ENCODE results near the gene NID1.
"Not testable (repeated sequence)": the region's sequence is repeated elsewhere in the genome, so short reads cannot be mapped to it uniquely, and the experiment has no call there.

NID1 gene

GRCh38 chr1:236024641-236025040 lies 40.2 kb downstream of the NID1 start:
- DNase-seq, result no peak

DNA sequence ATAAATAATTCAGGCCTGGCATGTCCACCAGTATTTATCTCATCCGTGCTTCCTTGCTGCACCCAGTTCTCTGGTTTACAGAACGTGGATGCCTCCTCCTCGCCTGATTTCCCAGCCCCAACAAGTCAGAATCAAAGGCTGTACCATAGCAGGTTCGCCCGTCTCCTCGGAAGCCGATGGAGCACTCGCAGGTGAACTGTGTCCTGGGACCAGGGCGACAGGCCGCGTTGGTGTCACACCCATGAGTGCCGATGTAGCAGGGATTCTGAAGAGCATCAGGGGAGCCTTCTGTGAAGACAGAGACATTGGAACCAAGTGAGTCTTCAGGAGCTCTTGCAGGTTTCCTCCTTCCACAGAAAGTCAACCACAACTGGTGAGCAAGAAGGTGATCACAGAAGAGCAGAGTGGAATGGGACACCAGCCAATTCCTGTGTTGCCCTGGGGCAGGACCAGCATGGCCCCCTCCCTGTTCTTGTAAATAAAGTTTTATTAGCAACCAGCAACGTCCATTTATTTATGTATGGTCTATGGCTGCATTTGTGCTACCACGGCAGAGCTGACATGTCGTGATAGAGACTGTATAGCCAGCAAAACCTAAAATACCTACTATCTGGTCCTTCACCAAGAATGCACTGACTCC lies 40.8 kb downstream of the NID1 start:
- DNase-seq, result no peak

- DNase-seq, result no peak
Observed at GRCh38 chr1:236021424-236022135, 43.3 kb downstream of the NID1 start.

DNA sequence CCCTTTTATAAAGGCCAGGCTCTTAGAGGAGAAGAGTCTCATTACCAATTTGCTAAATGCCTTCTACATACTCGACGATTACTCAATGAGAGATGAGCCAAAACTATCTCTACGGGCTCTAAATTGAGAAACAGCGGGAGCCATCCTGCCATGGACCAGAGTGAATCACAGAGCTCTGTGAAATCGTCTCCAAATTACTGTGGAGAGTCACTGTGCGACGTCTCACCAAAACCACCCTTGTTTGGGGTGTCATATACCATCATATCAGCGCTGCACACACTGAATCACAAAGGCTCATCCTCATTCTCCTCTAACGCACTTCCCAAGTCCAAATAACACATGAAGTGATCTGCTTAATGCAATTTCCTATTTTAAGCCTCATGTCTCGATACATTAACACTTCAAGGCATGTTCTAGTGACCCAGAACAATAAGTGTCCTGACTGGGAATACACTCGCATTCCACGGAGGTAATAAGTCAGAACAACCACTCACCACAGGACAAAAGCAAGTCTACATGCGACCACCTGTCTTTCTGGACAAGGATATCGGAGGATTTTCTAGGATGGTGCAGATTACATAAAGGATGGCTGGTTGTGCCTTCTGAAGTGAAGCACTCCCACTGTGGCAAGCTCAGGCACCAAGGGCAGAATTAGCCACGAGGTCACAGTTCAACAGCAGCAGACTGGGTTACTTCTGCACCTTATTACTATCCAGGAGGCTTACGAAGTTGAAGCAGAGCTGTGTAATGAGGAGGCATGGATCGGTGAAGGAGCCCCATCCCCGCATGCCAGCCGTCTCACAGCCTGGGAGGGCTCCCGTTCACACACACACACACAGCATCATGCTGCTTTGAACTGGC lies 44.3 kb downstream of the NID1 start:
- no peak for DNase-seq

DNA sequence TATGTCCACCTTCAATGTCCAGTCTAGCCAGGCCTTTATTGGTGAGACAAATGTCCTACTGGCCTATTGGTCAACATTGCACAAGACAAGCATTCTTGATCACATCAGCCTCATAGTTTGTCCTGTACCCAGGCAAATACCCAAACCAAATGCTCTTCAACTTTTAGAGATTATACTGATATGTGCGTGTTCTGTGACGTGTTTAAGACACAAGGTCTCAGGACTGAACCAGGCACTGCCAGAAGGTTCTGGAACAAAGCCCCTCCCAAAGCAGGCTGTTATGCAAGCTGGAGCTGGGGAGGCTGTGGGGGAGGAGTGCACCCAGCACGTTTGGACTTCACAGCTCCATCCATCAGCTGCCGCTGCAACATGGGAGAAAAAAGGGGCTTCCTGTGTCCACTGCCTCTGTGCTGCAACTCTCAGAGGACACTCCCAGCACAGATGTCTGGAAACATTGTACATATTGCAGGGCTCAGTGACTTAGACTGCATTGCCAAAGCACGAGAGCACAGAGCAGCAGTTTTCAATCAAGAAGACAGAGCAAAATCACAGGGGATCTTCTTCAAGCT lies 45.9 kb downstream of the NID1 start:
- no peak for DNase-seq

GRCh38 chr1:236016782-236017400 lies 48.0 kb downstream of the NID1 start:
- no peak for DNase-seq

DNA sequence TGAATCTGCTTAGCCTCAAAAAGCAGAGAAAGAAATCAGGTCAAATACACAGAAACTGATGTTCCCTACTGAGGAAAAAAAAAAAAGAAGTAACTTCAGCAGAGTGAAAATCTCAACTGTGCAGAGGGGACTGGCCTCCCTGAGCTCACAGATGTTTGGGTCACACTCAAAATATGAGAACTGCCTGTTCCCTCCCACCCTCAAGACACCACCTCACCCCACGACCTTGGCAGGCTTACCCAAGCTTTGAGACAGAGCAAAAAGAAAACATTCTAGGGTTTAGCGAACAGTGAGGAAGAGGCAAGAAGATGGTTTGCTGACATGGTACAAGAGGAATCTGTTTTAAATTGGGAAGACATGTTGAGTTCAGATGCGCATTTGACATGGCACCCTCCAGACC lies 48.8 kb downstream of the NID1 start:
- DNase-seq, result no peak

DNA sequence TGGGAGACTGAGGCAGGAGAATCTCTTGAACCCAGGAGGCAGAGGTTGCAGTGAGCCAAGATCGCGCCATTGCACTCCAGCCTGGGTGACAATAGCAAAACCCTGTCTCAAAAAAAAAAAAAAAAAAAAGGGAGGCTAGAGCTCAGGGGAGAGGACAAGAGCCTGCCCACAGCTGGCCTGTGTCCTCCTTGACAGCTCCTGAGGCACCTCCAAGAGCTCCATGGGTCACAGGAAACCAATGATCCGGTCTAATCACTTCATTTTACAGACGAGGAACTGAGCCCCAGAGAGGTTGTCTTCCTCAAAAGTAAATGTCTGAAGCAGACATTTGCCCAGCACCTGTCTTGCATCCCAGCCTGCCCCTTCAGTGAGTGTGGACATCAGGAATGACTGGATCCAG lies 49.4 kb downstream of the NID1 start:
- DNase-seq, result no peak

DNA sequence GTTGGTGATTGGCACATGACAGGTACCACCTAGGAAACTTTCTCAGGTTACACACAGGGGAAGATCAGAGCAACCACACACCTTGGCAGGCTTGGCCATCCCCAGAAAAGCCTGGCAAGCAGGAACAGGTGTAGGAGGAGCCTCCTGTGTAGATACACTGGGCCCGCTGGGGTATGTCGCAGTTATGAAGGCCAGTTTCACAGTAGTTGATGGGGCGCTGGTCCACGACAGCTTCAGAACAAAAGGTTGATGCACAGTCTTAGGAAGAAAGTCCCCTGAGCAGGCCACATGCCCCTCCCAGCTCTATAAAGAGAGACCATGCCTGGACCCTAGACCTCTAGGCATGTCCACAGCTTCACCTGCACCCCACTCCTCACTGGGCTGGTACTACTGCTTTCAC lies 51.6 kb downstream of the NID1 start:
- no peak for DNase-seq

GRCh38 chr1:236011641-236012040 lies 53.2 kb downstream of the NID1 start:
- DNase-seq, result no peak

DNA sequence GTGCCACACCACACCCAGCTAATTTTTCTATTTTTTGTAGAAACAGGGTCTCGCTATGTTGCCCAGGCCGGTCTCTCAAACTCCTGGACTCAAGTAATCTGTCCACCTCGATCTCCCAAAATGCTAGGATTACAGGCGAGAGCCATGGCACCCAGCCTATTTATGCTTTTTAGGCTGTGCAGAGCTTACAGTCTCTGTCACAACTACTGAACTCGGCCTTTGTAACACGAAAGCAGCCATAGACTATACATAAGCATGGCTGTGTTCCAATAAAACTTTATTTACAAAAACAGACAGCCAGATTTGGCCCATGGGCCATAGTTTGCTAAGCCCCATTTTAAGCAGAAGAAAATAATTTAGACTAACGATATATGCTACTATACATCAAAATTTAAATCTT lies 54.4 kb downstream of the NID1 start:
- no peak for DNase-seq

- DNase-seq, result no peak
Observed at GRCh38 chr1:236009857-236010256, 55.0 kb downstream of the NID1 start.

DNA sequence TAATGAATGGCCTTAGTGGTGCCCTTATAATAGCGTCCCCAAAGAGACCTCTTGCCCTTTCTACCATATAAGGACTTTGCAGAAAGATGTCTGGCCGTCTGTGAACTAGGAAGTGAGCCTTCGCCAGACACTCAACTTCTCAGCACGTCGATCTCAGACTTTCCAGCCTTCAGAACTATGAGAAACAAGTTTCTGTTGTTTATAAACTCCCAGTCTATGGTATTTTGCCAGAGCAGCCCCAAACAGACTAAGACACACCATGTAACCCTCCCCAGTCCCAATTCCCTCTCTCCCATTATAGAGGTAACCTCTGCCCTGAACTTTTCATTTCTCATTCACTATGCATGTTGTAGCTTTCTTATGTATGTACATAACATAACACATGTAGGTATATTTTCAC lies 55.7 kb downstream of the NID1 start:
- no peak for DNase-seq

DNA sequence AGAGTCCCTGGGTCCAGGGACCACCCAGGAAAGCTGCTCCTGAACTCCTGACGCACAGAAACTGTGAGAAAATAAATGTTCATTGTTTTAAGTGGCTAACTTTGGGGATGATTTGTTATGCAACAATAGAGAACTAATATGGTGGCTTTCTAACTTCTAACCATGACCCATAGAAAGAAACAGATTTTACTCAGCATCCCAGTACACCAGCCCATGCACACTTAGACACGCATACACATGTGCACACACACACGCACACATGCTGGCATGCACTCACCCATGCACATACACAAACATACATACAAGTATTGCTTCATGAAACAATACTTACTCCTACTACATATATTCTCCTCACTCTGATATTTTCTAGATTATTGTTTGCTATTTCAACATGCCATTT lies 57.1 kb downstream of the NID1 start:
- DNase-seq, result no peak

GRCh38 chr1:236003058-236003457 lies 61.8 kb downstream of the NID1 start:
- DNase-seq, result not testable (repeated sequence)

DNA sequence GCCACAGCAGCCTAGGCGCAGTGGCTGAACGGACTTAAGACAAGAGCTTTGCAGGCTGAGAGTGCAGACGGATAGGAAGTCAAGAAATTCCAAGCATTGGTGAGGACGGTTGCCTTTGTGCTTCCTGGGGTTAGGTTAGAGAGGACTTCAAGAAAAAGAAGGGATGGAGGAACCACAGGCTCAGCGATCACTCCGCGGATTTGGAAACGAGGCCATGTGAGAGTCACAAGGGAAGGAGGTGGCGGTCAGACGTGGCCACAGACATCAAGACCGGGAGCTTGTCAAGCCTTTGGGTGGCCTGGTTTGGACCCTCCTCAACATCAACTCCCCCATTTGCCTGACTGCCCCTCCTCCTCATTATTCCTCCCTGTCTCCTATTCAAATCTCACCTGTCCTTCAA lies 62.3 kb downstream of the NID1 start:
- no peak for DNase-seq

- no peak for DNase-seq
Observed at GRCh38 chr1:236002025-236002390, 62.9 kb downstream of the NID1 start.

DNA sequence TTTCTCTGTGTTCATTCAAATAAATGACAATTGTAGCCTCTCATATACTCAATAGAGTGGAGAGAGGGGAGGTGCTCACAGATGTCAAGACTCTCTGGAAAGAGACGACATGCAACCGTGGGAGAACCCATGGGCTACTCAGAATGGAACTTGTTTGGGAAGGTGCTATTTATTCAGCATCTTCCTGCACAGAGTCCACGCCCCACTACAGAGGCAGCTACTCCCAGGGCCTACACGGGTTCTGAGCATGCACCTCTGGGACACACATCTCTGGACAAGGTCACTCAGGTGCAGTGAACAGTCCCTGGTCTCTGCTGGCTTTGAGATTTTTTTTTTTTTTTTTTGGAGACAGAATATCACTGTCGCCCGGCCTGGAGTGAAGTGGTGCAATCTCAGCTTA lies 64.1 kb downstream of the NID1 start:
- DNase-seq, result no peak

DNA sequence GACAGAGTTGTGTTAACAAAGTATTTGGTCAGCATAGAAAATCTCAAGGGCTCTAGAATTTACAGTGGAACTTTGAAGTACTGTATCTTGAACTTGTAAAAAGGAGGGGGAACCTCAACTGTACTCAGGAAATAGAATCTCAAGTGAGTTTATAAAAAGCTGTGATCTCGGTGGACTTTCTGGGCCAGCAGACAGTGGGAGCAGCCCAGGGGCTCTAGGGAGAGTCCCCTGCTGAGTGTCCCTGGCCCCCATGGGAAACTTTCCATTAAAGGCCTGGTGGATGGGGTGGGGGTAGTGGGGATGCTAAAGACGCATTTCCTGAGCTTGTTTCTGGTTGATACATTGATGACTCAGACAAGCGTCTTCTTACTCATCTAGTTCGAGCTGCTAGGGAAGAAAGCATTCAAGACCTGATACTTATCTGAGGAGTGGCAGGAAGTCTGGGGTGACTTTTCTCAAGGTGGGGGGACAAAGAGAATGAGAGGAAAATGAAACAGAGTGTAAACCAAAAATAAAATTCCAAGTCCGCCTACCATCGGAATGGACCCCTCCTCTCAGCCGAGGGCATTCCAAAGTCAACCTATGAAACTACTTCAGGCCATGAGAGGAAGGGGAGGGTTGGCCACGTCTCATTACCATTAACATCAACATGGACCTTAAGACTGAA lies 65.5 kb downstream of the NID1 start:
- no peak for DNase-seq

DNA sequence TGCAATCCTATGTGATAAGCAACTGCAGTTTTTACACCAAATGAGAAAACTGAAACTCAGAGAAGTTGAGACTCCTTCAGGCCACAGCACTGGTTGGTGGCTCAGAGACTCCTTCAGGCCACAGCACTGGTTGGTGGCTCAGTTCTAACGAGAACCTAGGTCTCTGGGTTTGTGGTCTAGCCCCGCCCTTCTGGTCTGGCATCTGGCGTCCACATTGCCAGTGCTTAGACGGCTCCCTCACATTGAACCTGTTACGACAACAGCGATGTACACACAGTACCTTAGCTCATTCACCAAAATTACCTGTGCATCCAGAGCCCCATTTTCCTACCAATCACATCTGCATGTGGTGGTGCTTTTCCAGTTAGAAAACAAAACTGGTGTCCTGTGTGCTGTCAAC lies 66.1 kb downstream of the NID1 start:
- no peak for DNase-seq

DNA sequence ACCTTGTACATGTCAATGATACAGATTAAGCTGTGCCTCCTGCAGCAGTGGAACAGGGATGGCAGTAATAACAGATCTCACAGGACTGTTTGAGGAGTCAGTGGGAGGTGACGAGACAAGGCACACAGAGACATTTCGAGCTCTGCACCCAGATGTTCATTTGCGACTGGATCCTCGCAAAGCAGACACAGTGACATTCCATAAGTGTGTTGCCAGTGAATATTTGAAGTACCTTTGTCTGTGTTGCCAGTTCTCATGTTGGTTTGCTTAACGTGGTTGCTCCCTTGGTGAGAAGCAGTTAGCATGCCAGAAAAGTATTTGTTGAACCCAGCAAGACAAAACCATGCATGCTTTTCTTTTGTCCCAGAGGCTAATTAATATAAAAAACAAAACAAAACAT lies 67.0 kb downstream of the NID1 start:
- no peak for DNase-seq

DNA sequence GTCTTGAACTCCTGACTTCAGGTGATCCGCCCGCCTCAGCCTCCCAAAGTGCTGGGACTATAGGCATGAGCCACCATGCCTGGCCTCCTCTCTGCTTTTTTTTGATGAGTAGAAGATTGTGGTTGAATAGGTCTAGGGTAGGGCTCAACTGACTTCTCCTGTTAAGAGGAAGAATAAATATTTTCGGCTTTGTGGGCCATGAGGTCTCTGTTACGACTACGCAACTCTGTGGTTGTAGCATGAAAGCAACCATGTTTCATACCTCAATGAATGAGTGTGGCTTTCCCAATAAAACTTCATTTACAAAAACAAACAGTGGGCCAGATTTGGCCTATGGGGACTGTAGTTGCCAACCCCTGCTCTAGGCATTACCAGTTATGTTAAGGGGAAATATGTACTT lies 67.8 kb downstream of the NID1 start:
- DNase-seq, result no peak
